Spleen (tissue), 7 donors: ENCODE measurements around the gene CASP9.

Experiments
- CTCF ChIP-seq, 11 experiments: fragments of 200-600 bp in 7 of 11; fragments of 450-650 bp in 4 of 11; sonication (generic) in 4 of 11; IDR thresholded peaks in 8 of 11; conservative IDR thresholded peaks in 3 of 11; 1 replicate in 7 of 11; 2 replicates in 4 of 11; pipeline versions ENCODE4 v1.4.0 to v1.8.0; 2016 to 2021; ENCODE audit warnings: antibody characterized with exemption in 11 of 11, inconsistent platforms in 4 of 11, mild to moderate bottlenecking in 1 of 11
- POLR2AphosphoS5 ChIP-seq, 3 donors: sonication (generic); formaldehyde crosslinking; IDR thresholded peaks; one replicate each; pipeline ENCODE4 v1.5.1; 2017; ENCODE audit warnings: antibody characterized with exemption in 3 of 3
- donor health status: DM: no; HTN: no; CAD: no; lungs with moderate emphysema.
- donor health status: DM: no; HTN: no; CAD: no.
- donor health status: DM: no; HTN: no; CAD: no.

DNA sequence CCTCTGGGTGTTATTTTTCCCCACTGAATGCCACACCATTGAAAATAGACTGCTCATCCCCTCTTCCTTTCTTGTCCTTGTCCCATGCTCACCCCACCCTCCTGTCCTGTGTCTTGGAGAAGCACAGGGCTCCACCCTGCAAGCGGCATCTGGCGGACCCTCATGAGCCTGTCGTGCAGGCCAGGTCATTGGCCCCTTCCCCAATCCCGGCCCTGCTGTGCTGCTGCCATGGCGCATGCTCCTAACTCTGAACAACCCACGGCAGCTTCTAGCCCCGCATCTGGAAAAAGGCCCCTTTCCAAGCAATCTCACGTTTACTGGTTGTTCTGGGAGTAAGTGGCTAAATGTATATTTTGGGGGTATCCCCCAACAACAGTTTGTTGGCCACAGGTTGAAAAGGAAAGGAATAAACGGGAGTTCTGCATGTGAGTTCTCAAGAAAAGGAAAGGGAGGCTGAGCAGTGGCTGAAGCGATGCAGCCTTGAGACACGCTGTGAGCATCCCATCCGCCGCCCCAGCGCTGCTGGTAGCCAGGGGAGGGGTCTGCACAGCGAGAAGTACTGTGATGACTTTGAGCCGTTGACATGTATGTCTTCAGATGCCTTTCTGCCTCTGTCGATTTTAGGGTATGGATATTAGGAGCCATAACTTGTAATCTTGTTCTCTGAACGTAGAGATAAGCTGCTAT, 44.5 kb upstream of the CASP9 start:
- TF ChIP-seq CTCF (IDR thresholded peaks at IDR 0.05 in 8 of 11, conservative IDR thresholded peaks at IDR 0.05 in 3 of 11) (no peak), POLR2AphosphoS5 (IDR thresholded peaks at IDR 0.05) (no peak)
